Measurements from ENCODE around the gene IFITM1.

IFITM1 gene

GRCh38 chr11:326592-326841, 12.7 kb downstream of the IFITM1 start:
- H4K12ac ChIP-seq (ENCODE audit: low read depth, low read length) = no peak overlapping the region
- no peak overlapping the region for H2AFZ ChIP-seq (ENCODE audit: insufficient read depth, low read length, poor library complexity)
- no peak overlapping the region for H2BK120ac ChIP-seq (ENCODE audit: insufficient read depth, low read length, poor library complexity)
- H4K8ac ChIP-seq (ENCODE audit: low read depth, low read length) = no peak overlapping the region
- no peak overlapping the region for H2AK5ac ChIP-seq (ENCODE audit: low read length)
- no CpG with 5 or more reads among the region's 6 CpGs for WGBS (ENCODE audit: extremely low coverage, insufficient coverage, insufficient read length)
- H3K79me1 ChIP-seq (ENCODE audit: low read length) = no peaks in the 10 kb centered on the region
- H3K79me2 ChIP-seq (ENCODE audit: control insufficient read depth, insufficient read depth, low read length, poor library complexity) = no peaks in the 10 kb centered on the region
- H3K14ac ChIP-seq (ENCODE audit: low read length) = no peak overlapping the region
- no peak overlapping the region for H4K91ac ChIP-seq (ENCODE audit: low read depth, low read length)
- H3K4me1 ChIP-seq (ENCODE audit: control insufficient read depth in 1 of 2, insufficient read depth in 2 of 2, low read length in 2 of 2) = no peaks in the 10 kb centered on the region
- H3K27me3 ChIP-seq (ENCODE audit: insufficient read depth, low read length) = no peaks in the 10 kb centered on the region
- H3K9me3 ChIP-seq (ENCODE audit: insufficient read depth, low read depth, low read length) = peaks cover 3% of the 10 kb centered on the region
- H3K9ac ChIP-seq (ENCODE audit: low read length) = no peak overlapping the region
- H3K4ac ChIP-seq (ENCODE audit: low read depth, low read length) = no peak overlapping the region
- H2BK12ac ChIP-seq (ENCODE audit: low read length) = no peak overlapping the region
- no peak overlapping the region for H3K27ac ChIP-seq (ENCODE audit: low read depth, low read length)
- DNase-seq = no peak
- no peak overlapping the region for H3K23ac ChIP-seq (ENCODE audit: low read length)
- no peak overlapping the region for H2BK5ac ChIP-seq (ENCODE audit: low read depth, low read length, poor library complexity)
- no peaks in the 10 kb centered on the region for H3K36me3 ChIP-seq (ENCODE audit: control insufficient read depth in 1 of 2, insufficient read depth in 2 of 2, low read length in 2 of 2)
- no peak overlapping the region for H3K18ac ChIP-seq (ENCODE audit: low read length)
- no peak overlapping the region for H3K4me3 ChIP-seq (ENCODE audit: low read depth, low read length)
- no peak overlapping the region for H3K4me2 ChIP-seq (ENCODE audit: low read length)

GRCh38 chr11:326842-327580, 13.2 kb downstream of the IFITM1 start:
- H3K4me3 ChIP-seq (ENCODE audit: low read depth, low read length) = no peak overlapping the region
- H2AFZ ChIP-seq (ENCODE audit: insufficient read depth, low read length, poor library complexity) = no peak overlapping the region
- H3K9me3 ChIP-seq (ENCODE audit: insufficient read depth, low read depth, low read length) = peaks cover 8% of the 10 kb centered on the region
- H3K23ac ChIP-seq (ENCODE audit: low read length) = no peak overlapping the region
- H3K27ac ChIP-seq (ENCODE audit: low read depth, low read length) = no peak overlapping the region
- no peak overlapping the region for H2BK12ac ChIP-seq (ENCODE audit: low read length)
- H3K4ac ChIP-seq (ENCODE audit: low read depth, low read length) = no peak overlapping the region
- no peaks in the 10 kb centered on the region for H3K27me3 ChIP-seq (ENCODE audit: insufficient read depth, low read length)
- H4K12ac ChIP-seq (ENCODE audit: low read depth, low read length) = no peak overlapping the region
- no peak overlapping the region for H2BK120ac ChIP-seq (ENCODE audit: insufficient read depth, low read length, poor library complexity)
- H3K4me2 ChIP-seq (ENCODE audit: low read length) = no peak overlapping the region
- no CpG with 5 or more reads among the region's 19 CpGs for WGBS (ENCODE audit: extremely low coverage, insufficient coverage, insufficient read length)
- no peak overlapping the region for H3K9ac ChIP-seq (ENCODE audit: low read length)
- H4K91ac ChIP-seq (ENCODE audit: low read depth, low read length) = no peak overlapping the region
- no peak overlapping the region for H3K14ac ChIP-seq (ENCODE audit: low read length)
- H3K79me1 ChIP-seq (ENCODE audit: low read length) = no peaks in the 10 kb centered on the region
- no peak overlapping the region for H4K8ac ChIP-seq (ENCODE audit: low read depth, low read length)
- H2AK5ac ChIP-seq (ENCODE audit: low read length) = no peak overlapping the region
- H3K36me3 ChIP-seq (ENCODE audit: control insufficient read depth in 1 of 2, insufficient read depth in 2 of 2, low read length in 2 of 2) = no peaks in the 10 kb centered on the region
- DNase-seq = no peak
- H3K18ac ChIP-seq (ENCODE audit: low read length) = no peak overlapping the region
- H3K4me1 ChIP-seq (ENCODE audit: control insufficient read depth in 1 of 2, insufficient read depth in 2 of 2, low read length in 2 of 2) = no peaks in the 10 kb centered on the region
- H3K79me2 ChIP-seq (ENCODE audit: control insufficient read depth, insufficient read depth, low read length, poor library complexity) = no peaks in the 10 kb centered on the region
- H2BK5ac ChIP-seq (ENCODE audit: low read depth, low read length, poor library complexity) = no peak overlapping the region

GRCh38 chr11:327581-327923, 13.7 kb downstream of the IFITM1 start:
- Histone ChIP-seq H2BK5ac (ENCODE audit: low read depth, low read length, poor library complexity) (no peak overlapping the region), H2AFZ (ENCODE audit: insufficient read depth, low read length, poor library complexity) (no peak overlapping the region), H4K12ac (ENCODE audit: low read depth, low read length) (no peak overlapping the region), H3K36me3 (ENCODE audit: control insufficient read depth in 1 of 2, insufficient read depth in 2 of 2, low read length in 2 of 2) (no peaks in the 10 kb centered on the region), H2AK5ac (ENCODE audit: low read length) (no peak overlapping the region), H3K79me1 (ENCODE audit: low read length) (no peaks in the 10 kb centered on the region), H3K14ac (ENCODE audit: low read length) (no peak overlapping the region), H3K4ac (ENCODE audit: low read depth, low read length) (no peak overlapping the region), H3K27ac (ENCODE audit: low read depth, low read length) (no peak overlapping the region), H3K23ac (ENCODE audit: low read length) (no peak overlapping the region), H4K8ac (ENCODE audit: low read depth, low read length) (no peak overlapping the region), H3K27me3 (ENCODE audit: insufficient read depth, low read length) (no peaks in the 10 kb centered on the region), H2BK12ac (ENCODE audit: low read length) (no peak overlapping the region), H3K79me2 (ENCODE audit: control insufficient read depth, insufficient read depth, low read length, poor library complexity) (no peaks in the 10 kb centered on the region), H2BK120ac (ENCODE audit: insufficient read depth, low read length, poor library complexity) (no peak overlapping the region), H3K9ac (ENCODE audit: low read length) (no peak overlapping the region), H4K91ac (ENCODE audit: low read depth, low read length) (no peak overlapping the region), H3K4me2 (ENCODE audit: low read length) (no peak overlapping the region), H3K18ac (ENCODE audit: low read length) (no peak overlapping the region), H3K4me3 (ENCODE audit: low read depth, low read length) (no peak overlapping the region), H3K4me1 (ENCODE audit: control insufficient read depth in 1 of 2, insufficient read depth in 2 of 2, low read length in 2 of 2) (no peaks in the 10 kb centered on the region), H3K9me3 (ENCODE audit: insufficient read depth, low read depth, low read length) (peaks cover 8% of the 10 kb centered on the region)
- no peak for DNase-seq
- no CpG with 5 or more reads among the region's 3 CpGs for WGBS (ENCODE audit: extremely low coverage, insufficient coverage, insufficient read length)

- no peak overlapping the region for H3K4ac ChIP-seq (ENCODE audit: low read depth, low read length)
- H3K36me3 ChIP-seq (ENCODE audit: control insufficient read depth in 1 of 2, insufficient read depth in 2 of 2, low read length in 2 of 2) = no peaks in the 10 kb centered on the region
- H3K4me1 ChIP-seq (ENCODE audit: control insufficient read depth in 1 of 2, insufficient read depth in 2 of 2, low read length in 2 of 2) = no peaks in the 10 kb centered on the region
- no peak overlapping the region for H3K4me3 ChIP-seq (ENCODE audit: low read depth, low read length)
- H3K27me3 ChIP-seq (ENCODE audit: insufficient read depth, low read length) = no peaks in the 10 kb centered on the region
- no peak overlapping the region for H4K8ac ChIP-seq (ENCODE audit: low read depth, low read length)
- no peak overlapping the region for H3K14ac ChIP-seq (ENCODE audit: low read length)
- DNase-seq = no peak
- no peak overlapping the region for H4K91ac ChIP-seq (ENCODE audit: low read depth, low read length)
- no peak overlapping the region for H2BK5ac ChIP-seq (ENCODE audit: low read depth, low read length, poor library complexity)
- H2BK12ac ChIP-seq (ENCODE audit: low read length) = no peak overlapping the region
- H2BK120ac ChIP-seq (ENCODE audit: insufficient read depth, low read length, poor library complexity) = no peak overlapping the region
- no peak overlapping the region for H3K23ac ChIP-seq (ENCODE audit: low read length)
- H2AFZ ChIP-seq (ENCODE audit: insufficient read depth, low read length, poor library complexity) = no peak overlapping the region
- H3K9me3 ChIP-seq (ENCODE audit: insufficient read depth, low read depth, low read length) = peaks cover 10% of the 10 kb centered on the region
- no peaks in the 10 kb centered on the region for H3K79me2 ChIP-seq (ENCODE audit: control insufficient read depth, insufficient read depth, low read length, poor library complexity)
- no peak overlapping the region for H3K9ac ChIP-seq (ENCODE audit: low read length)
- no CpG with 5 or more reads among the region's 13 CpGs for WGBS (ENCODE audit: extremely low coverage, insufficient coverage, insufficient read length)
- no peaks in the 10 kb centered on the region for H3K79me1 ChIP-seq (ENCODE audit: low read length)
- no peak overlapping the region for H3K18ac ChIP-seq (ENCODE audit: low read length)
- H3K27ac ChIP-seq (ENCODE audit: low read depth, low read length) = no peak overlapping the region
- H2AK5ac ChIP-seq (ENCODE audit: low read length) = no peak overlapping the region
- no peak overlapping the region for H4K12ac ChIP-seq (ENCODE audit: low read depth, low read length)
- H3K4me2 ChIP-seq (ENCODE audit: low read length) = no peak overlapping the region
Observed at GRCh38 chr11:328012-328411, 14.2 kb downstream of the IFITM1 start.
